Activated naive CD4-positive, alpha-beta T cell treated with Interleukin-2 at 50 U/mL for 16 hours (primary cell): ENCODE data around the gene KRT37.
A peak's percentile ranks its signal among the peaks of the same experiment; 100 is the strongest.
"Not testable (repeated sequence)": the region's sequence is repeated elsewhere in the genome, so short reads cannot be mapped to it uniquely, and the experiment has no call there.

ENCODE experiments used
- DNase-seq: peaks from one replicate; pipeline ENCODE4 v3.0.0-alpha.2; 2020

KRT37 gene

DNA sequence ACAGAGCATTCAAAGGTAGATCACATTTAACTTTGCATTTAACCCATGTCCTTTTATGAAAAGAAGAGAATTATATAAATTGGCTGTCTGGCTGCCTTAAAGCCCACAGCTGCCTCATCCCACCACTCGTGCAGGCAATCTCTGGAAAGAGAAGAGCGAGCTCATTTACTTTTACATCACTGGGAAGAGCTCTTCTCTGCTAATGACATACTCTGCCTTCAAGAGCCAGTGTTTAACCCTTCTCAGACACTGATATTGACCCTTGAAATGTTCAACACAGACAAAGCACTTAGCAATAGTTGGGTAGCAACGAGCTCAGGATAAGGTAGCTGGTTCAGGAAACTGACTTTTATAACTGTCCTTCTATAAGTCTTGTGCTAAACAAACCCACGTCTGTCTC lies 9.6 kb upstream of the KRT37 start:
- no peak for DNase-seq

DNA sequence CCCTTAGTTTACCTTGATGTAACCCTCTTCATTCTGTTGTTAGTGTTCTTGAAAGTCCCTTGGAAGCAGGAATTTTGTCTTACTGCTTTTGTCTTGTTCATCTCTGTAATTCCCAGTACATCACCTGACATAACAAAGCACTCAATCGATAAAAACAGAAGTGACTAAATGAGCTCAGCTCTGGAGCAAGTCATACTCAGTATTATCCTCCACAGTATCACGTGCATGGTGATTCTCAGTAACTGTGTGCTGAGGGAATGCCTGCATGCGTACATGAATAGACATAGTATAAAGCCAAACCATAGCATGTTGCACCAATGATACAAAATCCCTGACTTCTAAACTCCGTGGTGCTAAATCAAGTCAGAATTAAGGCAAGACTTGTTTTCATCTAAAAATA lies 9.2 kb upstream of the KRT37 start:
- DNase-seq: no peak

- not testable (repeated sequence) for DNase-seq
These were observed 6.0 kb upstream of the KRT37 start for GRCh38 chr17:41430376-41430775.

- DNase-seq: no peak
These were observed 5.3 kb upstream of the KRT37 start for GRCh38 chr17:41429667-41430066.

DNA sequence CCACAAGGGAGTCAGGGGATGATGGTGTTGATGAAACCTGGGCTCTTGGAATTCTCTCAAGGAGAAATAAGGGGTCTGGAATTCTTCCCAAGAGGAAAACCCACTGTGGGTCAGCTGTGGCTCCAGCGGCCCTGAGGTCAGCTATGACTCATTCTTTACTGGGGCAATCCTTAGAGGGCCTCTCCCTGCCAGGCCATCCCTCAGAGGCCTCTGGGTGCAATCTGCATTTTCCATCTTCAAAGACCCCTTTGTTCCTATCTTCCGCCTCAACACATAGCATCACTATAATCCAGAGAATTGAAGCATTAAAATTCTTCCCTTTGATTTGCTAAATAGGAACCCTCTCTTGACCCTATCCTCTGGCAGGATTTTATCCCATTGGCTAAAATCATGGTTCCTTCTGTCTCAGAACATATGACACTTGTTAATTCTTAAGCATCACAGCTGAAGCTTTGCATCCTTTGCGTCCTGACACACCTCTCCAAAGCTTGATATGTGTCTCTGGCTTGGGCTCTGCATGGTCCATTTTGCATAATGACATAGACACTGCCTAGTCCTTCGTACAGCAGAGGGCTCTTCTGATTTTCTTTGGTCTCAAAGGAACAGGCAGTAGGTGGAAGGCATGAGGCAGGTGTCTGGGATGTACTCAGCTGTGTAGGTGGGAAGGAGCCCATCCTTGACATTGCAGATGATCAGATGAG lies 4.4 kb upstream of the KRT37 start:
- no peak for DNase-seq

- DNase-seq: not testable (repeated sequence)
These were observed 1.8 kb downstream of the KRT37 start for GRCh38 chr17:41422586-41422985.

- DNase-seq: no peak
These were observed 2.8 kb downstream of the KRT37 start for GRCh38 chr17:41421617-41422016.

- no peak for DNase-seq
These were observed 3.3 kb downstream of the KRT37 start for GRCh38 chr17:41421116-41421515.

DNA sequence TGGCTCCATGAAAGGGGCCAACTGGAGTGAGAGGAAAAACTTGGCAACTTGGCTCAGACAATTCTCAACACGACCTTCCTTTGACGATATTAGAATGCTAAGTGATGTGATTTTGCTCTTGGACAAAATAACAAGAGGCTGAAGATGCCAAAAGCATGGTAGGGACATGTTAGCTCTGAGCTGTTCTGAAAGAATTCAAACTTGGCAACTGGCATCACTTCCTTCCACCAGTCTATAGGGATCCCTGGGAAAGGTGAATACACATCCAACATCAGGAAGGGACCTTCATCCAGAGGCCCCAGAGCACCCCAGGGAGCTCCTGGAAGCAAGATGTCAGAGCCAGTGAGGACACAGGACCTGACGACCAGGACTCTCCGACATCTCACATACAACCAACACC lies 4.3 kb downstream of the KRT37 start:
- no peak for DNase-seq

GRCh38 chr17:41419716-41420115 lies 4.7 kb downstream of the KRT37 start:
- DNase-seq: no peak

DNA sequence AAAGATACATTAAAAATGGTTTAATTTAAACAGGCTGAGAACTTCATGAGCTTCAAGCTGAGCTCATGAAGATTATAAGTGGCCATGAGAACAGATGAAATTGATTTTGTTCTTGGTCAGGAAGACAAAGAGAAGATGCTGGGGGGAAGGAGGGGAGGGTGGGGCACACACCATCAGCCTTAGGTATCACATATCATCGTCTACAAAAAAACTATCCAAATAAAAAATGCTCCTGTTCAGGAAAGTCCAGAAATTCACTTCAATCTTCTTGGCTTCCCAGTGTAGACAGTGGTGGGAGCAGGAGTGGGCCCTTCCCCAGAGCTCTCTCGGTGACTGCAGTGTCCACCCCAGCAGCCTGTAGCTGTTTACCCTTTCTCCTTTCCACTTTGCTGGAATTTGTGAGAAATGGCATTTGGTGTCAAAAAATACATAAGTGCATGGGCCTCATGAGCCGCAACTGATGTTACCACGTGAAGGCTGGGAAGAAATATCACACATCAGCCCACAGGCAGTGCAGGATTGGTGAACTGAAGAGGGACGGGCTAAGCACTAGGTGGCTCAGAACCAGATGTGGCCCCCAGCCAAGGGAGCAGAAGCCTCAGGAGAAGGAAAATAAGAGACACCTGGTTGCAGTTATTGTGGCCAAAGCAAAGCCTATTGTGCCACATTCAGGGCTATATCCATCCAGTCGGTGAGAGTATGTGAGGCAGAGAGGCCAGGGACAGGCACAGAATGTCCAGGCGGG lies 6.1 kb downstream of the KRT37 start:
- no peak for DNase-seq

- no peak for DNase-seq
These were observed 6.8 kb downstream of the KRT37 start for GRCh38 chr17:41417576-41418015.

DNA sequence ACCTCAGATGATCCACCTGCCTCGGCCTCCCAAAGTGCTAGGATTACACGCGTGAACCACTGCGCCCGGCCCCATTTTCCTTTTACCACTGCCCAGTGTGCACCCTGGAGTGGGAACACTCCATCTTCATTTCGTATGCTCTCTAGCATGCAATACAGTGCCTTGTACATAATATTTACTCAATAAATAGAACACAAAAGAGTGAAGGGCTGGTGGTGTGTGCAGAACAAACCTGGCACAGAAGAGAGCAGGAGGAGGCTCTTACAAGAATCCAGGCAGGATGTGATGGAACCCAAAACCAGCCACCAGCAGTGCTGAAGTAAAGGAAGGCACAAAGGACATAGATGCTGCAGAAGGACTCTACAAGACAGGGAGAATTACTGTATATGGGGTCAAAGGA lies 7.3 kb downstream of the KRT37 start:
- DNase-seq: no peak

GRCh38 chr17:41416479-41416878 lies 7.9 kb downstream of the KRT37 start:
- DNase-seq: no peak

GRCh38 chr17:41415833-41416335 lies 8.5 kb downstream of the KRT37 start:
- DNase-seq: no peak

GRCh38 chr17:41415411-41415810 lies 9.0 kb downstream of the KRT37 start:
- no peak for DNase-seq

DNA sequence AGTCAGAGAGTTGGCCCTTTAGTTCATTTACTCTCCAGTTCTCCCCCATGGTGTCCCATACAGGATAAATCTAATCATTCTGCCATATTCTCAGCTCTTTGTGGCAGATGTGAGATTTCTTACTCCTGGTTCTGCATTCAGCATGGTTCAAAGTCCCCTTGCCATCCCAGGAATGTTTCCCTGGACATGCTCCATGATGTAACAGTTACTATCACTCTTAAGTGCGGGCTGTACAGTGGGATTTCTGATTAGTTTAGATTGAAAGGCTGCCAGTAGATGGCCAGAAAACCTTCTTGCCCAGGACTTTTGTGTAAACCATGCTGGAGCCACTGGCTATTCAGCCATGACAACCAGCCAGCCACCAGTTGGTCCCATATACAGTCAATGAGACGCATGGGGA lies 10.4 kb downstream of the KRT37 start:
- DNase-seq: no peak

DNA sequence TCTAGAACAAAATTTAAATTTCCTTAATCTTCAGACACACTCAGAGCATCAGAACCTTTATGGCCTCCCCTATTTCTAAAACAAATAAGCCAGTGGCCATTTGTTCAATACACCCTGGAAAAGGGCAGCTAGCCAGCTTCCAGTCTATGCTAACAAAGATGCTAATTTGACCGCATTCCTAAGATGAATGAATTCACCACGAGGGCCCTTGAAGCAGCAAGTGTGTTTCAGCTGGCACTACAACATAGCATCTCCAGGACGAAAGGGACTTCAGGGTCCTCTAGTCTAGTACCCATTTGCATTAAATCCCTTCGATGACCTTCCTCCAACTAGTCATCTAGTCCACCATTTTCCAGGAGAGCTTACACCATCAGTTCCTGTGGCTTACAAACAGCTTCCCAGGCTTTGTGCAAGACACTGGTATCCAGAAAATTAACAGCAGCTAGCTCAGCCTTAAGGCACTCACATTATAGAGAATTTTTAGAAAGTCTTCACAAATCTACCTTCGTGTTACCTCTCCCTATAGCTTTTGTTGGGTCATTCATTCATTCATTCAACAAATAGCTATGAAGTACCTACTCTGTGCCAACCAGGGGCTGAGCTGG lies 10.9 kb downstream of the KRT37 start:
- no peak for DNase-seq

DNA sequence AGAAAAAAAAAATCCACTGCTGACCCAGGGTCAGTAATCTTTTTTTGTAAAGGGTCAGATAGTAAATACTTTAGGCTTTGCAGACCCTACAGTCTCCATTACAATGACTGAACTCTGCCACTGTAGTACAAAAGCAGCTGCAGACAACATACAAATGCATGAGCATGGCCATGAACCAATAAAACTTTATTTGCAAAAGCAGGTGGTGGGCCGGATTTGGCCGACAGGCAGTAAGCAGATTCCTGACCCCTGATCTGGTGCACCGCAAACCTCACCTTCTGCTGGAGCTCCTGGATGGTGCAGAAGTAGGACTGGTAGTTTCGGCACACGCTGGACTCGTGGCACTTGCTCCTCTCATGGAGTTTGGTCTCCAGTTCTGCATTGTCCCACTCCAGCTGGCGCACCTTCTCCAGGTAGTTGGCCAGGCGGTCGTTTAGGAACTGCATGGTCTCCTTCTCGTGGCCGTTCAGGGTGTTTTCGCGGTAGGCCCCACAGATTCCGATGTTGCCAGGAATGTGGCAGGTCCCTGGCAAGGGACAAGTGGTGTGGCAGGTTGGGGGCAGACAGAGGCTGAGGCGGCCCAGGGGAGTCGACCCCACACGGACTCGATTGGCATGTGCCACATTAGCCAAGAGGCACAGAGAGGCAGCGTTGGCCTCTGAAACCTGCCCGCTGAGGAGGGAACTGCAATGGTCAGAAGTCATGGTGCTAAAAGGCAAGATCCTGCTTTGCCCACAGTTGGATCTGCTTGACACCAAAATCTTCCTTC lies 13.1 kb downstream of the KRT37 start:
- DNase-seq: no peak

- no peak for DNase-seq
These were observed 17.2 kb downstream of the KRT37 start for GRCh38 chr17:41407226-41407625.

- DNase-seq: no peak
These were observed 18.2 kb downstream of the KRT37 start for GRCh38 chr17:41406205-41406604.

DNA sequence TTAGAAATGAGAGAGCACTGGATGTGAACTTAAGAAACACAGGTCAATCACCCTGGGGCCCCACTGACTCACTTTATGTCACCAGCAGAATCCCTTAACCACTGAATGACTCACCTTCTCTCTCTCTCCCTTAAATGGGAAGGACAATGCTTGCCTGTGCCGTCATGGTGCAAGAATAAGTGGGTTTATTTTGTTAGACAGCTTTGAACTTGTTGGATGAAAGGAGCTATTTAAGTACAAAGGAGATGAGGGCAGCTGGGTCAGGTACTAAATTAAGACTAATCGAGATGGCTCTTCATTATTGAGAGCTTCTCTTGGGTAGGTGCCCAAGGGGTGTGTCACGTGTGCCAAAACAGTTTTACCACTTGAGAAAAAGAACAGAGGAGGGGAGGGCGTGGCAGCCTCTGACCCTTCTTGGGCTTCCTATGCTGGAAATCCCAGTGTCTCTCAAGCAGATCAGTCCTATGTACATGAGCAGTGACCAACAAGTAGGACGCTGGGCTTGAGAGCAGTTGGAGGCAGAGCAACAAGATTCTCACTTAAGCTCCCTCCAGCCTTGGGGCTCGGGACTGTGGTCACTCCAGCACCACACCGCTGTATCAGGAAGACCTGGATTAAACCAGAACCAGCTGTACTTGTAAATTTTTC lies 20.2 kb downstream of the KRT37 start:
- peak; percentile 60 for DNase-seq
